Epithelial cell of esophagus (primary cell): Measurements from ENCODE around the gene VWCE.

ENCODE experiments used
- DNase-seq: peaks from one replicate; pipeline ENCODE4 v3.0.0; 2010; ENCODE audit warnings: low read depth
- H3K4me3 ChIP-seq: 2 replicates; pipeline ENCODE4 v1.5.1; 2011; ENCODE audit warnings: mild to moderate bottlenecking, low read length, control low read depth
- TF ChIP-seq, protein P1 (sequence below): IDR thresholded peaks from 2 replicates; pipeline ENCODE4 v1.5.1; 2011; ENCODE audit warnings: low read depth, mild to moderate bottlenecking, low read length, control low read depth, inconsistent platforms; ENCODE audit not compliant: insufficient read depth; ENCODE audit errors: missing control alignments

Gene VWCE, protein sequence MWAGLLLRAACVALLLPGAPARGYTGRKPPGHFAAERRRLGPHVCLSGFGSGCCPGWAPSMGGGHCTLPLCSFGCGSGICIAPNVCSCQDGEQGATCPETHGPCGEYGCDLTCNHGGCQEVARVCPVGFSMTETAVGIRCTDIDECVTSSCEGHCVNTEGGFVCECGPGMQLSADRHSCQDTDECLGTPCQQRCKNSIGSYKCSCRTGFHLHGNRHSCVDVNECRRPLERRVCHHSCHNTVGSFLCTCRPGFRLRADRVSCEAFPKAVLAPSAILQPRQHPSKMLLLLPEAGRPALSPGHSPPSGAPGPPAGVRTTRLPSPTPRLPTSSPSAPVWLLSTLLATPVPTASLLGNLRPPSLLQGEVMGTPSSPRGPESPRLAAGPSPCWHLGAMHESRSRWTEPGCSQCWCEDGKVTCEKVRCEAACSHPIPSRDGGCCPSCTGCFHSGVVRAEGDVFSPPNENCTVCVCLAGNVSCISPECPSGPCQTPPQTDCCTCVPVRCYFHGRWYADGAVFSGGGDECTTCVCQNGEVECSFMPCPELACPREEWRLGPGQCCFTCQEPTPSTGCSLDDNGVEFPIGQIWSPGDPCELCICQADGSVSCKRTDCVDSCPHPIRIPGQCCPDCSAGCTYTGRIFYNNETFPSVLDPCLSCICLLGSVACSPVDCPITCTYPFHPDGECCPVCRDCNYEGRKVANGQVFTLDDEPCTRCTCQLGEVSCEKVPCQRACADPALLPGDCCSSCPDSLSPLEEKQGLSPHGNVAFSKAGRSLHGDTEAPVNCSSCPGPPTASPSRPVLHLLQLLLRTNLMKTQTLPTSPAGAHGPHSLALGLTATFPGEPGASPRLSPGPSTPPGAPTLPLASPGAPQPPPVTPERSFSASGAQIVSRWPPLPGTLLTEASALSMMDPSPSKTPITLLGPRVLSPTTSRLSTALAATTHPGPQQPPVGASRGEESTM

DNA sequence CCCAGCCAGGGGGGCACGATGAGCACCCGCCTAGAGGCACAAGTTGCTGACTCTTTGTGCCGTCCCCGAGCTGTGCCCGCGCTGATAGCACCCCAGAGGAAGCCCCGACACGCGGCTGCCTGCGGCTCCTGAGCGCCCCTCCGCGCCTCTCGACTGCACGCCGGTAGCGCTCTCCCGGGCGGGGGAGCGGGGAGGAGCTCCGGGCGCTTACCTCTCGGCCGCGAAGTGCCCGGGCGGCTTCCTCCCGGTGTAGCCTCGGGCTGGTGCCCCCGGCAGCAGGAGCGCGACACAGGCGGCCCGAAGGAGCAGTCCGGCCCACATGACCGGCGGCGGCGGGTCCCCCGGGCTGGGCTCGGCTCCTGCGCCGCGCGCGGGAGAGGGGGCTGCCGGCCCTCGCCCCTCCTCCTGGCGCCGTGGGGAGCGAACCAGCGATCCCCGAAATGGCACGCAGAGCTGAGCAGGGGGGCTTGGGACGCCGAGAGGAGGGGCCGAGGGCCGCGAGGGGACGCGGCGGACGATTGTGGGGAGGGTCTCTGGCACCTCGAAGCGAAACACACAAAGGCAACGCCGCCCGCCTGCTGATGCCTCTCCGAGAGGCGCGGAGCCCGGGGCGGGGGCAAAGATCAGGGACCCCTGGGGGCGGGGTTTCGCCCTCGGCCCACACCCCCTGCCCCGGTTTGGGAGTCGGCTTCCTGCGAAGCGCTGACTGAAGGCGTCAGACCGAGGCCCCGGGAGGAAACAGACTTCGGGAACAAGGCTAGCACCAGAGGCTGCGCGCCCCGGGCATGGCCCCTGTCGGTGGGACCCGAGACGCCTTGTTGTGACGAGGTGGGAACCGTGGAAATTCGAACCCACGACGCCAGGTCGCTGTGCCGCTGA, at the start of gene VWCE:
Gene VWCE (minus strand): TSS at position 600 of the 879 bp plus-strand sequence. CDS start 279 bp downstream, at position 321.
- TF ChIP-seq, protein P1, sequence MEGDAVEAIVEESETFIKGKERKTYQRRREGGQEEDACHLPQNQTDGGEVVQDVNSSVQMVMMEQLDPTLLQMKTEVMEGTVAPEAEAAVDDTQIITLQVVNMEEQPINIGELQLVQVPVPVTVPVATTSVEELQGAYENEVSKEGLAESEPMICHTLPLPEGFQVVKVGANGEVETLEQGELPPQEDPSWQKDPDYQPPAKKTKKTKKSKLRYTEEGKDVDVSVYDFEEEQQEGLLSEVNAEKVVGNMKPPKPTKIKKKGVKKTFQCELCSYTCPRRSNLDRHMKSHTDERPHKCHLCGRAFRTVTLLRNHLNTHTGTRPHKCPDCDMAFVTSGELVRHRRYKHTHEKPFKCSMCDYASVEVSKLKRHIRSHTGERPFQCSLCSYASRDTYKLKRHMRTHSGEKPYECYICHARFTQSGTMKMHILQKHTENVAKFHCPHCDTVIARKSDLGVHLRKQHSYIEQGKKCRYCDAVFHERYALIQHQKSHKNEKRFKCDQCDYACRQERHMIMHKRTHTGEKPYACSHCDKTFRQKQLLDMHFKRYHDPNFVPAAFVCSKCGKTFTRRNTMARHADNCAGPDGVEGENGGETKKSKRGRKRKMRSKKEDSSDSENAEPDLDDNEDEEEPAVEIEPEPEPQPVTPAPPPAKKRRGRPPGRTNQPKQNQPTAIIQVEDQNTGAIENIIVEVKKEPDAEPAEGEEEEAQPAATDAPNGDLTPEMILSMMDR = peak; percentile 10
- DNase-seq = peak; percentile 60

DNA sequence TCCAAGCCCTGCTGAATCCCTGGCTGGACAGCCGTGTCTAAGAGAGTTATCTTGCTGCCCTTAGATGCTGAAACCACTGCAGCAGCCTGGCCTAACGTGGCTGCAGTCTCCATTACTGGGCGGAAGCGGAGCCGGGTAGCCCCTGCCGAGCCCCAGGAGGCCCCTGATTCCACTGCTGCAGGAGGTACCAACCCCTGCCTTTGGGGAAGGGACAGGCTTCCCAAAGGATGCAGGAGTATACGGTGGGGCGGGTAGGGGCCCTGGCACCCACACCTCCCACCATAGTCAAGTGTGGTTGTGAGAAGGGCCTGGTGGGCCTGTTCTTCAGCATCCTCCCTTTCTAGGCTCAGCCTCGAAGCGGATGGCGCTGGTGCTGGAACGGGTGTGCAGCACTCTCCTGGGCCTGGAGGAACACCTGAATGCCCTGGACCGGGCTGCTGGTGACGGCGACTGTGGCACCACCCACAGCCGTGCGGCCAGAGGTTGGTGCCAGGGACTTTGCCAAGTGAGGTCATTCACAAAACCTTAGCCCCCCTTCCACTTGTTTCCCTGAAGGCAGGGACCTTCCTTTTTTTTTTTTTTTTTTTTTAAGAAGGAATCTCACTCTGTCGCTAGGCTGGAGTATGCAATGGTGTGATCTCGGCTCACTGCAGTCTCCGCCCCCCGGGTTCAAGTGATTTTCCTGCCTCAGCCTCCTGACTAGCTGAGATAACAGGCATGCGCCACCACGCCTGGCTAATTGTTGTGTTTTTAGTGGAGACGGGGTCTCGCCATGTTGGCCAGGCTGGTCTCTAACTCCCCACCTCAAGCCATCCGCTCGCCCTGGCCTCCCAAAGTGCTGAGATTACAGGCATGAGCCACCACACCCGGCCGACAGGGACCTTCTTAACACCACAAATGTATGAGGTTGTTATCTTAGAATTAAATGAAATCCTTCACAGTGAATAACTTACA, 49.0 kb upstream of the VWCE start:
- no peak overlapping the region for H3K4me3 ChIP-seq
- no peak for DNase-seq
- TF ChIP-seq, protein P1 = no peak

More for the DNA sequence above, at the start of gene VWCE:
- peak within 1 kb of the TSS; percentile 60 for H3K4me3 ChIP-seq

DNA sequence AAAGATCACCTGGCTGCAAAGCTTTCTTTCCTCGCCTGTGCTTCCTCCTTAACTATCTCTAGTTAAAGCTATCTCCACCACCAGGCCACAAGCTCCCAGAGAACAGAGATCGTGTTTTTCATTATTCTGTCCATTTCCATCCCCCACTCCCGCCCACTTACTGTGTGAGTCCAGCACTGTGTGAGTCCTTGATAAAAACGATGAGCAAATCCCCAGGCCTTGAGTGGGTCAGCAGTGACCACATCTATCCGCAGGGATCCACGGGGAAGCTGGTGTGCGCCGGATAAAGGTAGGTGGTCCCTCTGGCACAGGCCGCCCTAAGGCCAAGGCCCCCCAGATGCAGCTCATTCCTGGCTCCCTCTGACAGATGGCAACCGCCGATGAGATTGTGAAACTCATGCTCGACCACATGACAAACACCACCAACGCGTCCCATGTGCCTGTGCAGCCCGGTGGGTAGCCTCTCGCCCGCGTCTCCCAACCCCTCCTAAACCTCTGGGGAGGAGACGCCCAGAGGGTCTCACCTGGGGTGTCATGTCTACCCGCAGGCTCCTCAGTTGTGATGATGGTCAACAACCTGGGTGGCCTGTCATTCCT, 47.2 kb upstream of the VWCE start:
- no peak overlapping the region for H3K4me3 ChIP-seq

DNA sequence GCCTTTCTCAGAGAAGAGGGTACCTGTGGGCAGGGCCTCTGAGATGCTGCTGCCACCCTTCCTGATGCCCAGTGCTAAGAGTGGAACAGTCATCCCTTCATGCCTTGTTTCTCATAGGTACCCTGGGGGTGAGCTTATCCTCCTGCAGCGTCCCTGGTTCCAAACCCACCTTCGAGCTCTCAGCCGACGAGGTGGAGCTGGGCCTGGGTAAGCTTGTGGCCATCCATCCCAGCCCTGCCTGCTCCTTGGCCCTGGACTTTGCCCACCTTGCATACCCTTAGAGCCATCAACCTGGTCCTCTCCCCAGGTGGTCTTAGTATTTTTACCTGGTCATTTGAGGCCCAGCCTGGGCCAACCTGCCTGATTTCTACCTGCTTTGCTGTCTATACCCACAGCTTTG, 46.6 kb upstream of the VWCE start:
- no peak overlapping the region for H3K4me3 ChIP-seq
- TF ChIP-seq, protein P1 = no peak
- DNase-seq = no peak

More for the DNA sequence above, 47.2 kb upstream of the VWCE start:
- TF ChIP-seq, protein P1 = no peak
- no peak for DNase-seq

DNA sequence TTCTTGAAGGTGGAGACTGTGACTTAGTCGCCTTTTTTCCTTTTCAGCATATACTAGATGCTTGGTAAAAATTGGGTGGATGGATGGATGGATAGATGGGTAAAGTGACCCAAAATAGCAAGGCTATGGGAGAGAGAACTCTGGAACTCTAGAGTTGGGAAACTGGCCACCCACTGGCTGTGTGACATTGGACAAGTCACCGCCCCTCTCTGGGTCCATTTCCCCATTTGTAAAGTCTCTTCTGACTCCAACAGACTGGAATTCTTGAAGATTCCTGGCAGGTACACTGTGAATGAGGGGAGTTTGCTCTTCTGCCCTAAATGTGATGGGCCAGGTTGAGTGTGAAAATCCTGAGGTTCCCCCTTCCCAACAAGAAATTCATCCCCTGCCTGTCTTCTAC, 45.9 kb upstream of the VWCE start:
- DNase-seq = no peak
- no peak overlapping the region for H3K4me3 ChIP-seq
- TF ChIP-seq, protein P1 = no peak
